ENCODE measurements around the gene PLPPR3.

PLPPR3 gene, protein sequence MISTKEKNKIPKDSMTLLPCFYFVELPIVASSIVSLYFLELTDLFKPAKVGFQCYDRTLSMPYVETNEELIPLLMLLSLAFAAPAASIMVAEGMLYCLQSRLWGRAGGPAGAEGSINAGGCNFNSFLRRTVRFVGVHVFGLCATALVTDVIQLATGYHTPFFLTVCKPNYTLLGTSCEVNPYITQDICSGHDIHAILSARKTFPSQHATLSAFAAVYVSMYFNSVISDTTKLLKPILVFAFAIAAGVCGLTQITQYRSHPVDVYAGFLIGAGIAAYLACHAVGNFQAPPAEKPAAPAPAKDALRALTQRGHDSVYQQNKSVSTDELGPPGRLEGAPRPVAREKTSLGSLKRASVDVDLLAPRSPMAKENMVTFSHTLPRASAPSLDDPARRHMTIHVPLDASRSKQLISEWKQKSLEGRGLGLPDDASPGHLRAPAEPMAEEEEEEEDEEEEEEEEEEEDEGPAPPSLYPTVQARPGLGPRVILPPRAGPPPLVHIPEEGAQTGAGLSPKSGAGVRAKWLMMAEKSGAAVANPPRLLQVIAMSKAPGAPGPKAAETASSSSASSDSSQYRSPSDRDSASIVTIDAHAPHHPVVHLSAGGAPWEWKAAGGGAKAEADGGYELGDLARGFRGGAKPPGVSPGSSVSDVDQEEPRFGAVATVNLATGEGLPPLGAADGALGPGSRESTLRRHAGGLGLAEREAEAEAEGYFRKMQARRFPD

DNA sequence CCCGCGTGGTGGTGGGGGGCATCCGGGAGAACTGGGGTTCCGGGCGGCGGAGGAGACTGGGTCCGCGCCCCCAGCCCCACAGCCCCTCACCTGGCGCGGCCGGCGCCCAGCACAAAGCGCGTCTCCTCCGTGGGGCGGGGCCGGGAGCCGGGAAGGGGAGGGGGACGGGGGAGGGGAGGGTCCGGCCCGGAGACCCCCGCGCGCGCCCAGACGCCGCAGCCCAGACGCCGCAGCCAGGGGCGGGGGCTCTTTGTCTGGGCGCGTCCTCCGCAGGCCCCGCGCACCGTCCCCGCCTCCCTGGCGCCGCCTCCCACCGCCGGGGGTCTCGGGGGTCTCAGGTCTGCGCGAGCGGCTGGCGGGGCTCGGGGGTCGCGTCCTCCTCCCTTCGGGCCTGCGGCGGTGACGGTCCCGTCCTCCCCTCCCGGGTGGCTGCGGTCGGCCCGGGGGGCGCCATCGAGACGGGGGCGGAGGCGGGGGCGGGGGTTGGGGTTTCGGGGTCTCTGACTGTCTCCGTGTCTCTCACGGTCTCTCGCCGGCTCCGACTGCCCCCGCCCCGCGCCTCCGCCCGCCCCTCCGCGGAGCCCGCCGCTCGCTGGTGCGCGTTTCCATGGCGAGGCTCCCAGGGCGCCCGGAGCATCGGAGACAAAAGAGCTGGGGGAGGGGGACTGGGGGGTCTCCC, at the start of gene PLPPR3:
Gene PLPPR3, minus strand, starts transcription at position 131 of the 679 bp plus-strand sequence. CDS start 396 bp downstream, outside the sequence.
- CTCF ChIA-PET = no interaction called here
- no peak for TF ChIP-seq CTBP1 (IDR thresholded peaks at IDR 0.05; ENCODE audit: borderline replicate concordance)
- no peak for TF ChIP-seq LEF1 (IDR thresholded peaks at IDR 0.05; ENCODE audit: borderline replicate concordance)
- TF ChIP-seq HDGF (IDR thresholded peaks at IDR 0.05; ENCODE audit: borderline replicate concordance) = no peak
- TF ChIP-seq, protein P1, sequence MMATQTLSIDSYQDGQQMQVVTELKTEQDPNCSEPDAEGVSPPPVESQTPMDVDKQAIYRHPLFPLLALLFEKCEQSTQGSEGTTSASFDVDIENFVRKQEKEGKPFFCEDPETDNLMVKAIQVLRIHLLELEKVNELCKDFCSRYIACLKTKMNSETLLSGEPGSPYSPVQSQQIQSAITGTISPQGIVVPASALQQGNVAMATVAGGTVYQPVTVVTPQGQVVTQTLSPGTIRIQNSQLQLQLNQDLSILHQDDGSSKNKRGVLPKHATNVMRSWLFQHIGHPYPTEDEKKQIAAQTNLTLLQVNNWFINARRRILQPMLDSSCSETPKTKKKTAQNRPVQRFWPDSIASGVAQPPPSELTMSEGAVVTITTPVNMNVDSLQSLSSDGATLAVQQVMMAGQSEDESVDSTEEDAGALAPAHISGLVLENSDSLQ (IDR thresholded peaks at IDR 0.05) = no peak
- no peak for TF ChIP-seq NFRKB (IDR thresholded peaks at IDR 0.05)
- TF ChIP-seq ELF4 (IDR thresholded peaks at IDR 0.05) = no peak
- TF ChIP-seq FOXK2 (IDR thresholded peaks at IDR 0.05) = no peak
- no peak for TF ChIP-seq ARNT (IDR thresholded peaks at IDR 0.05)
- no peak for TF ChIP-seq ZNF384 (IDR thresholded peaks at IDR 0.05)
- TF ChIP-seq SP1 (IDR thresholded peaks at IDR 0.05) = no peak
- no peak for TF ChIP-seq TARDBP (IDR thresholded peaks at IDR 0.05)
- TF ChIP-seq L3MBTL2 (conservative IDR thresholded peaks at IDR 0.05) = no peak
- TF ChIP-seq BHLHE40 (IDR thresholded peaks at IDR 0.05; ENCODE audit: borderline replicate concordance) = no peak
- no peak for TF ChIP-seq FOXA1 (IDR thresholded peaks at IDR 0.05)
- no peak for TF ChIP-seq SUZ12 (IDR thresholded peaks at IDR 0.05)
- TF ChIP-seq FOXM1 (IDR thresholded peaks at IDR 0.05; ENCODE audit: borderline replicate concordance) = no peak
- DNase-seq (ENCODE audit: extremely low spot score) = no peak
- POLR2A ChIA-PET = no interaction called here

DNA sequence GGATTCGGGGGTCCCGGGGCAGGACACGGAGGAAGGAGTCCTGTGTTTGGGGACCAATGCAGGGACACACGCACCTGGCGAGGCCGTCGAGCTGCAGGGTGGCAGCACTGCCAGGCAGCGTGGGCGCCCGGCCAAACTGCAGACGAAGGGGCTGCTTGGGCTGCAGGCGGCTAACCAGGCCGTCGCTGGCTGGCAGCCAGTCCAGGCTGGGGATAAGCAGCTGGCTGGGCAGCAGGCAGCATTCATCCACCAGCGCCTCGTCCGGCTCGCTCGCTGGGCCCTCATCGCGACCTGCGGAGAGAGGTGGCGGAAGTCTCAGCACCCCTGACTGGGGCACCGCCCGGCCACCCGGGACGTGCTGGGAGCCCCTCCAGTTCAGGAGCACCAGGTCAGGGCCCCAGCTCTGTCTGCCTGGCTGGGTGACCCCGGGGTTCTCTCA, 49.2 kb upstream of the PLPPR3 start:
- no peak for DNase-seq (ENCODE audit: extremely low spot score)
- CTCF ChIA-PET = no interaction called here
- POLR2A ChIA-PET = no interaction called here
- no peak for TF ChIP-seq FOXA1 (IDR thresholded peaks at IDR 0.05)
- TF ChIP-seq HDGF (IDR thresholded peaks at IDR 0.05; ENCODE audit: borderline replicate concordance) = no peak
- TF ChIP-seq SP1 (IDR thresholded peaks at IDR 0.05) = no peak
- TF ChIP-seq LEF1 (IDR thresholded peaks at IDR 0.05; ENCODE audit: borderline replicate concordance) = no peak
- TF ChIP-seq, protein P1 (IDR thresholded peaks at IDR 0.05) = no peak
- TF ChIP-seq CTBP1 (IDR thresholded peaks at IDR 0.05; ENCODE audit: borderline replicate concordance) = no peak
- TF ChIP-seq L3MBTL2 (conservative IDR thresholded peaks at IDR 0.05) = no peak
- TF ChIP-seq ELF4 (IDR thresholded peaks at IDR 0.05) = no peak
- no peak for TF ChIP-seq TARDBP (IDR thresholded peaks at IDR 0.05)
- no peak for TF ChIP-seq FOXM1 (IDR thresholded peaks at IDR 0.05; ENCODE audit: borderline replicate concordance)
- TF ChIP-seq FOXK2 (IDR thresholded peaks at IDR 0.05) = no peak

DNA sequence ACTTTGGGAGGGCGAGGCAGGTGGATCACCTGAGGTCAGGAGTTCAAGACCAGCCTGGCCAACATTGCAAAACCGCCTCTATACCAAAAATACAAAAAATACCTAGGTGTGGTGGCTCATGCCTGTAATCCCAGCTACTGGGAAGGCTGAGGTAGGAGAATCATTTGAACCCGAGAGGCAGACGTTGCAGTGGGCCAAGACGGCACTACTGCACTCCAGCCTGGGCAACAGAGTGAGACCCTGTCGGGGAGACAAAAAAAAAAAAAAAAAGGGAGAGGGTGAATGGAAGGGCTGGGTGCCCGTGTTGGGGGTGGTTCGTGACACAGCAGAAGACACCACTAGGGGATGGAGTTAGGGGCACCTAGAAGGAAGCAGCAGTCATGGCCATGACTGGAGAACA, 48.6 kb upstream of the PLPPR3 start:
- POLR2A ChIA-PET = no interaction called here
- no peak for DNase-seq (ENCODE audit: extremely low spot score)
- CTCF ChIA-PET = no interaction called here
- TF ChIP-seq L3MBTL2 (conservative IDR thresholded peaks at IDR 0.05) (no peak), SUZ12 (IDR thresholded peaks at IDR 0.05) (no peak), CTBP1 (IDR thresholded peaks at IDR 0.05; ENCODE audit: borderline replicate concordance) (no peak), LEF1 (IDR thresholded peaks at IDR 0.05; ENCODE audit: borderline replicate concordance) (no peak), ZNF384 (IDR thresholded peaks at IDR 0.05) (no peak), FOXK2 (IDR thresholded peaks at IDR 0.05) (no peak), FOXM1 (IDR thresholded peaks at IDR 0.05; ENCODE audit: borderline replicate concordance) (no peak), SP1 (IDR thresholded peaks at IDR 0.05) (no peak), NFRKB (IDR thresholded peaks at IDR 0.05) (no peak), ARNT (IDR thresholded peaks at IDR 0.05) (no peak), HDGF (IDR thresholded peaks at IDR 0.05; ENCODE audit: borderline replicate concordance) (no peak), ELF4 (IDR thresholded peaks at IDR 0.05) (no peak)
- TF ChIP-seq, protein P1 (IDR thresholded peaks at IDR 0.05) = no peak

DNA sequence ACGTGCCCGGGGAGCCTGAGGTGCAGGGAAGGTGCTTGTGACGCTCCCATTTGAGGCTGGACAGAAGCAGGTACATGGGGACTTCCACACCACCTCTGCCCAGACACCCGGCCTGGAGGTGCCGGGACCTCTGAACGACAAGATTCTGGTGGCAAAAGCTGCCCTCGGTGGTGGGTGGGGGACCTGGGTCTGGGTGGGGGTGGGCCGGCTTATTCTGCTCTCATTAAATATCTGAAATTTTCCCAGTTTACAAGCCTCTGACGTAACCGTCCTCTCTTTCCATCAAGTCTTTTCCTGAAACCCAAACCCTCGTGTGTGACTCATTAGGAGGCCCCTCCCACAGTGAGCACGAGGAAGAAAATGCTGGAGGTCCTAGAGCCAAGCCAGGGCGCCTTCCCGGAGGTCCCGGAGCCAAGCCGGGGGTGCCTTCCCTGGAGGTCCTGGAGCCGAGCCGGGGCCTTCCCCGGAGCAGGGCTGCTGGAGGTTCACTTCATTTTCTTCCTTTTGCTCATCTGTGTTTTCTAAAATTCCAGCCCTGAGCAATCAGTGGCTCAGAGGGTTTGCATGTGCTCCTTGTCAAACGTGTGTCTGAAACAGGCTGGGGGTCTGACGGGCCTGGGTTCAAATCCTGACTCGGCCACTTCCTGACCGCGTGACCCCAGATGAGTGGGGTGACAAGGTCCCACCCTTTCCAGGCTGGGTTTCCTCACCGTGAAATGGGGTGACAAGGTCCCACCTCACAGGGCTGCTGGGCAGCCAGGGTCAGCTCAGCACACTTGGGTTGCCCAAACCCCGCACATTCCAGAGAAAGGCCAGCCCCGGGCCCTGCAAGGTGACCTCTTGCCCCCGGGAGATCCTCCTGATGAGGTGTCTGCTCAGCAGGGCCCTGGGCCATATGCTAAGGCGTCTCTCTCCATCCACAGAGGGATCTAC, 47.8 kb upstream of the PLPPR3 start:
- CTCF ChIA-PET = no interaction called here
- TF ChIP-seq HDGF (IDR thresholded peaks at IDR 0.05; ENCODE audit: borderline replicate concordance) = 0 out of 2 replicates have a peak, but pooled peaks have one; percentile 30
- TF ChIP-seq FOXA1 (IDR thresholded peaks at IDR 0.05) = no peak
- DNase-seq (ENCODE audit: extremely low spot score) = no peak
- POLR2A ChIA-PET = no interaction called here
